ENCODE results near the gene BBS2.

DNA sequence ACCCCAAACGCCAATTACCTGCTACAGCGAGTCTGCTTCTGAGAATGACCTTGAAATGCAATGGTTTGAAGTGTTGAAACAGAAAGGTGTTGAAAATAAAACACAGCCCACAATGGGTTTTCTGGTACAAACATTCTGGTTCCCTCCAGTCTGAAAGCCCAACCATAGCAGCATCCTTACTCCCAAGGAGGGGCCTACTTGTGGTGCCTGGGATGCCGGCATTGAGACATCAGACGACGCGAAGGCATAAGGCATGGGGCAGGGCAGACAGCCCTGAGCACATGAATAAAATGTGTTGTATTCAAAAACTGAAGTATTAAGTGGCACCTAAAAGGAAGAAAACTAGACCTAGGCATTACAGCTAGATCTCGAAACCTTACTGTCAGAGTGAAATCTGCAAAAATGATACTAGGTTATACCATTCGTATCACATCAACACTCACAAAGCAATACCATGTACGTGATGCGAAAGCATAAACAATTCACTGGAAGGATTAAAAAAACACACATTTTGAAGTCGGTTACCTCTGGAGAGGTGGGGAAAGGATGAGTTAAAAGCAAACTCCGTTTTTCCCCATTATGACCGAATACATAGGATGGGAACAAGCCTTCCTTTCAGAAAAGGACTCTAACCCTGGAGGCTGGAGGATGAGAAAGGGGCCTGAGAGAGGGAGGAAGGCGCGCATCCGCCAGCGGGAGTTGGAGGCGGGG lies 69.4 kb downstream of the BBS2 start:
- TF ChIP-seq, protein P1, sequence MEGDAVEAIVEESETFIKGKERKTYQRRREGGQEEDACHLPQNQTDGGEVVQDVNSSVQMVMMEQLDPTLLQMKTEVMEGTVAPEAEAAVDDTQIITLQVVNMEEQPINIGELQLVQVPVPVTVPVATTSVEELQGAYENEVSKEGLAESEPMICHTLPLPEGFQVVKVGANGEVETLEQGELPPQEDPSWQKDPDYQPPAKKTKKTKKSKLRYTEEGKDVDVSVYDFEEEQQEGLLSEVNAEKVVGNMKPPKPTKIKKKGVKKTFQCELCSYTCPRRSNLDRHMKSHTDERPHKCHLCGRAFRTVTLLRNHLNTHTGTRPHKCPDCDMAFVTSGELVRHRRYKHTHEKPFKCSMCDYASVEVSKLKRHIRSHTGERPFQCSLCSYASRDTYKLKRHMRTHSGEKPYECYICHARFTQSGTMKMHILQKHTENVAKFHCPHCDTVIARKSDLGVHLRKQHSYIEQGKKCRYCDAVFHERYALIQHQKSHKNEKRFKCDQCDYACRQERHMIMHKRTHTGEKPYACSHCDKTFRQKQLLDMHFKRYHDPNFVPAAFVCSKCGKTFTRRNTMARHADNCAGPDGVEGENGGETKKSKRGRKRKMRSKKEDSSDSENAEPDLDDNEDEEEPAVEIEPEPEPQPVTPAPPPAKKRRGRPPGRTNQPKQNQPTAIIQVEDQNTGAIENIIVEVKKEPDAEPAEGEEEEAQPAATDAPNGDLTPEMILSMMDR (IDR thresholded peaks at IDR 0.05; ENCODE audit: poor library complexity) = no peak
- TF ChIP-seq EZH2phosphoT487 (IDR thresholded peaks at IDR 0.05; ENCODE audit: low read depth, severe bottlenecking, unreplicated experiment) = no peak

Measured in hepatocyte (in vitro differentiated cells).